K562 (cell line): ENCODE measurements around the gene NQO2. TPM values are rescaled to one million over a fixed set of nuclear protein-coding genes. Genes with fewer than 3 reads are reported as not detected.

ENCODE experiments used
- AFF1 ChIP-seq, 2 experiments: fragments of 450-650 bp; IDR thresholded peaks; 2 replicates each; pipeline ENCODE4 v1.6.1; 2018; ENCODE audit warnings: mild to moderate bottlenecking in 2 of 2, low read depth in 1 of 2; ENCODE audit not compliant: partially characterized antibody in 2 of 2
- BACH1 ChIP-seq: fragments of 200-800 bp; sonication (Bioruptor generic); IDR thresholded peaks from 2 replicates; pipeline ENCODE4 v1.6.1; 2016; ENCODE audit warnings: missing genetic modification characterization, missing compliant biosample characterization
- ELF2 ChIP-seq: fragments of 250-450 bp; sonication (Bioruptor Pico); IDR thresholded peaks from 2 replicates; pipeline ENCODE4 v1.5.0; 2021; ENCODE audit warnings: mild to moderate bottlenecking
- FUS ChIP-seq: fragments of 200-400 bp; formaldehyde crosslinking; optimal IDR thresholded peaks from 2 replicates; pipeline ENCODE3; 2017; ENCODE audit warnings: low read depth, low read length
- HDAC3 ChIP-seq: fragments of 450-650 bp; IDR thresholded peaks from 2 replicates; pipeline ENCODE4 v1.6.1; 2018; ENCODE audit warnings: borderline replicate concordance, mild to moderate bottlenecking, moderate library complexity; ENCODE audit not compliant: partially characterized antibody
- MLLT1 ChIP-seq, 2 experiments: fragments of 450-650 bp; IDR thresholded peaks; 2 replicates each; pipeline ENCODE4 v1.6.1; 2016
- NFRKB ChIP-seq: fragments of 450-650 bp; IDR thresholded peaks from 2 replicates; pipeline ENCODE4 v1.6.1; 2016; ENCODE audit warnings: low read depth
- NR4A1 ChIP-seq, 2 experiments: fragments of 250-450 bp in 1 of 2; fragments of 450-650 bp in 1 of 2; sonication (Bioruptor Pico) in 1 of 2; IDR thresholded peaks; 2 replicates each; pipeline versions ENCODE4 v1.4.0 to v1.6.1; 2016 to 2020; ENCODE audit warnings: mild to moderate bottlenecking in 2 of 2, missing compliant biosample characterization in 1 of 2, missing genetic modification characterization in 1 of 2, moderate library complexity in 1 of 2
- POLR2G ChIP-seq: fragments of 200-400 bp; formaldehyde crosslinking; IDR thresholded peaks from 2 replicates; pipeline ENCODE4 v1.6.1; 2017; ENCODE audit warnings: low read depth, mild to moderate bottlenecking, antibody characterized with exemption, low read length, moderate library complexity
- SFPQ ChIP-seq: fragments of 200-400 bp; formaldehyde crosslinking; IDR thresholded peaks from 2 replicates; pipeline ENCODE4 v1.6.1; 2017; ENCODE audit warnings: mild to moderate bottlenecking, low read depth, low read length, moderate library complexity
- SP1 ChIP-seq: sonication (generic); formaldehyde crosslinking; IDR thresholded peaks from 2 replicates; pipeline ENCODE4 v1.8.1; 2022; ENCODE audit warnings: mild to moderate bottlenecking, missing genetic modification reagents
- TFAM ChIP-seq: fragments of 250-450 bp; sonication (Bioruptor Pico); conservative IDR thresholded peaks from 2 replicates; pipeline ENCODE4 v1.5.0; 2021; ENCODE audit warnings: mild to moderate bottlenecking, moderate library complexity
- ZFP30 ChIP-seq: fragments of 250-450 bp; sonication (Bioruptor Pico); IDR thresholded peaks from 2 replicates; pipeline ENCODE4 v1.8.0; 2022; ENCODE audit warnings: moderate library complexity, mild to moderate bottlenecking, inconsistent platforms, borderline replicate concordance
- ZNF165 ChIP-seq: fragments of 250-450 bp; sonication (Bioruptor Pico); IDR thresholded peaks from 2 replicates; pipeline ENCODE4 v1.4.0; 2020; ENCODE audit warnings: borderline replicate concordance
- ZNF212 ChIP-seq: fragments of 450-650 bp; formaldehyde crosslinking; IDR thresholded peaks from 2 replicates; pipeline ENCODE4 v1.4.0; 2020; ENCODE audit warnings: mild to moderate bottlenecking
- ZNF41 ChIP-seq: fragments of 250-450 bp; sonication (Bioruptor Pico); conservative IDR thresholded peaks from 2 replicates; pipeline ENCODE4 v1.4.0; 2020; ENCODE audit warnings: mild to moderate bottlenecking
- polyA plus RNA-seq, 8 experiments: library from polyadenylated mRNA; depleted of rRNA in 4 of 8; stranded (reverse) in 5 of 8; unstranded in 3 of 8; fragments of >200 nt; fragmentation: Nextera tagmentation in 2 of 8; fragmentation: Illumina TruSeq in 1 of 8; extraction: Ambion mirVana in 2 of 8; extraction: Trizol in 1 of 8; gene quantifications; 2 replicates each; pipeline versions ENCODE4 v1.2.1 to v1.2.3, GENCODE V29; 2011 to 2014; ENCODE audit warnings: inconsistent platforms in 1 of 8, missing spikeins in 1 of 8
- total RNA-seq, 7 experiments: library from RNA; depleted of rRNA in 6 of 7; stranded (reverse); fragments of >200 nt in 6 of 7; fragmentation: Illumina TruSeq in 2 of 7; extraction: Trizol in 2 of 7; gene quantifications; 2 replicates each; pipeline versions ENCODE4 v1.2.1 to v1.2.3, GENCODE V29; 2011 to 2021; ENCODE audit warnings: low replicate concordance in 1 of 7
- TF ChIP-seq, protein P1 (sequence below): sonication (generic); formaldehyde crosslinking; IDR thresholded peaks from 2 replicates; pipeline ENCODE4 v1.8.0; 2022; ENCODE audit warnings: mild to moderate bottlenecking, low read depth, missing genetic modification reagents

Gene NQO2
- total and polyA plus RNA-seq, 9 of the 15 experiments (the other 6 are each of a cell fraction or from before 2014, with no cell fraction given), result 54.6 to 214 (median 116) TPM

DNA sequence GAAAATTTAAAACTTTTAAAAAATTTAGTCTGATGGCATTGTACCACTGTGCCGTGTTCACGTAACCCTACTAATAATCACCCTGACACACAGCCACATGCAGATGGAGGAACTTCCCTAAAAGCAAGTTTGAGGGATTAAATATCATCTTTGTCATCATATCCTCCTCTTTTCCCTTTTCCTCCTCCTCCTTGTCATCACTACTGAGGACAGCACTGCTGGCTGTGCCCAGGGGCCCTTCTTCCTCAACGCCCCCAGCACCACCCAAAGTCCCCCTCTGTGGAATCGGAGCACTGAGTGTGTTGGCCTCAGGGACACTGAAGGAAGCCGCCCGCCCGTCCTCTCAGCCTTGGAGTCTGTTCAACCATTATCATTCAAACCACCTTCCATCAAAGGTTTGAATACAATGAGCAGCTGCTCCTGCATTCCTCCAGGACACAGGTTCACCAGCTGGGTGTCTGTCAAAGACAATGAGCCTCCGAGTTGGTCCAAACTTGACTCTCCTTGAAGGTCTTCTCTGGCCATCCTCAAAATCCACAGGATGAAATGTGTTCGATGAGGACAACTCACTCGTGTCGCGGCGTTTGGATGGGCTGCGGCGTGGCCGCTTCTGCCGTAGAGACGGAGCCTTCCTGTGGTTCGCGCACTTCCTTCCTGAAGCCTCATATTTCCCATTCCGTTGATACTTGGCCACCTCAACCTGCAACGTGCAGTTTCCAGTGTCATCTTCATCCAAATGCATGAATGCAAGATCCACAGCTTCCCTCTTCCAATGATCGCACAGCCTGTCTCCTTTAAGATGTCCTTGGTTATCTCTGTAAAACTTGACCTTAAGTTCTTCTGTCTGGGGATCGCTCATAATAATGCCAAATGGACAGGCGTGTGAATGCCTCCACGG is 23.3 kb downstream of the NQO2 start (continued):
- TF ChIP-seq ZNF165 (CRISPR knock-in tag) (no peak), ZFP30 (CRISPR knock-in tag) (no peak), AFF1 (IDR thresholded peaks at IDR 0.05; ENCODE audit: low read depth in 1 of 2, partially characterized antibody in 2 of 2) (no peak), SFPQ (no peak), POLR2G (peak; percentile 55; the same call in 1 of the 2 replicates), BACH1 (no peak), NR4A1 (CRISPR knock-in tag; IDR thresholded peaks at IDR 0.05) (no peak), NR4A1 (tag; IDR thresholded peaks at IDR 0.05) (no peak), SP1 (CRISPR knock-in tag) (0 out of 2 replicates have a peak, but pooled peaks have one; percentile 9), NFRKB (peak; percentile 10; the same call in 1 of the 2 replicates), ZNF41 (CRISPR knock-in tag) (no peak), ELF2 (CRISPR knock-in tag) (no peak), ZNF212 (no peak), HDAC3 (peak; percentile 14), TFAM (CRISPR knock-in tag) (no peak), FUS (no peak), MLLT1 (IDR thresholded peaks at IDR 0.05) (peak in 1 of 2 experiments; percentile 3; a peak in 1 of 4 replicates)
- TF ChIP-seq, protein P1, sequence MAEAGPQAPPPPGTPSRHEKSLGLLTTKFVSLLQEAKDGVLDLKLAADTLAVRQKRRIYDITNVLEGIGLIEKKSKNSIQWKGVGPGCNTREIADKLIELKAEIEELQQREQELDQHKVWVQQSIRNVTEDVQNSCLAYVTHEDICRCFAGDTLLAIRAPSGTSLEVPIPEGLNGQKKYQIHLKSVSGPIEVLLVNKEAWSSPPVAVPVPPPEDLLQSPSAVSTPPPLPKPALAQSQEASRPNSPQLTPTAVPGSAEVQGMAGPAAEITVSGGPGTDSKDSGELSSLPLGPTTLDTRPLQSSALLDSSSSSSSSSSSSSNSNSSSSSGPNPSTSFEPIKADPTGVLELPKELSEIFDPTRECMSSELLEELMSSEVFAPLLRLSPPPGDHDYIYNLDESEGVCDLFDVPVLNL (CRISPR knock-in tag), result peak; percentile 71
